K562 (cell line): ENCODE results near the gene SNW1. TPM values are rescaled to one million over a fixed set of nuclear protein-coding genes. Genes with fewer than 3 reads are reported as not detected.
"Not testable (repeated sequence)": the region's sequence is repeated elsewhere in the genome, so short reads cannot be mapped to it uniquely, and the experiment has no call there.

ENCODE experiments used
- ATAC-seq: fragments of 200-7000 bp; cut with Tn5 transposase; 3 replicates; pipeline ENCODE4 v1.9.1; 2020; ENCODE audit warnings: moderate library complexity
- BruUV-seq: library from RNA; stranded (reverse); fragments of 400-500 nt; replicated peaks from 2 replicates; lab custom pipeline; 2021; lab: Mats Ljungman, UMichigan
- CTCF ChIA-PET: fragments of 300-600 bp; formaldehyde crosslinking; extraction: SDS; loops from one replicate; lab custom pipeline; 2021; ENCODE audit warnings: low intra/inter-chr PET ratio; lab: Yijun Ruan, JAX
- POLR2A ChIA-PET: fragments of 300-600, 350-650 bp; sonication (Branson Sonifier 250); formaldehyde crosslinking; extraction: SDS; loops from one replicate; lab custom pipeline; 2021; ENCODE audit warnings: antibody characterized with exemption, inconsistent platforms; lab: Yijun Ruan, JAX
- DNase-seq, 4 experiments: peaks; one replicate each; pipeline versions ENCODE4 v3.0.0 to v3.0.0-alpha.2; 2011 to 2018; ENCODE audit warnings: low spot score in 3 of 4, mixed read lengths in 3 of 4; ENCODE audit errors: extremely low read depth in 1 of 4
- FAIRE-seq: peaks from 2 replicates; lab custom pipeline; 2011; peaks lifted over from hg19 to GRCh38; lab: Jason Lieb, UNC
- H2AFZ ChIP-seq: 2 replicates; pipeline ENCODE4 v1.6.0; 2011; ENCODE audit warnings: low read depth, low read length, control low read depth, inconsistent platforms
- H3K27ac ChIP-seq: fragments of 200-600 bp; 3 replicates; pipeline ENCODE4 v1.8.0; 2011; ENCODE audit warnings: low read depth, mild to moderate bottlenecking, control low read depth, inconsistent platforms, low read length, moderate library complexity, mixed read lengths; ENCODE audit errors: extremely low read depth
- H3K27me3 ChIP-seq, 2 experiments: fragments of 300-600 bp in 1 of 2; 2 replicates in 1 of 2; 3 replicates in 1 of 2; pipeline versions ENCODE4 v1.6.0 to v1.8.0; 2011; ENCODE audit warnings: inconsistent platforms in 2 of 2, low read length in 2 of 2, mild to moderate bottlenecking in 1 of 2, mixed read lengths in 1 of 2, moderate library complexity in 1 of 2; ENCODE audit not compliant: control insufficient read depth in 2 of 2, insufficient read depth in 2 of 2
- H3K36me3 ChIP-seq: fragments of 300-600 bp; 3 replicates; pipeline ENCODE4 v1.8.0; 2011; ENCODE audit warnings: mild to moderate bottlenecking, low read length, inconsistent platforms; ENCODE audit not compliant: control insufficient read depth, insufficient read depth
- H3K4me1 ChIP-seq, 2 experiments: fragments of 200-600 bp in 1 of 2; replicated peaks in 1 of 2; 2 replicates in 1 of 2; 3 replicates in 1 of 2; pipeline versions ENCODE4 v1.5.1 to v1.8.0; 2011; ENCODE audit warnings: inconsistent platforms in 2 of 2, low read length in 2 of 2, mild to moderate bottlenecking in 1 of 2, mixed read lengths in 1 of 2, moderate library complexity in 1 of 2; ENCODE audit not compliant: control insufficient read depth in 2 of 2, insufficient read depth in 2 of 2
- H3K4me2 ChIP-seq: 2 replicates; pipeline ENCODE4 v1.6.1; 2011; ENCODE audit warnings: low read length, control low read depth, inconsistent platforms, mixed read lengths; ENCODE audit not compliant: insufficient read depth
- H3K4me3 ChIP-seq: fragments of 200-600 bp; sonication (generic), shearing (Covaris generic); 2 replicates; pipeline ENCODE4 v1.5.1; 2016; ENCODE audit warnings: control low read depth, inconsistent platforms
- H3K79me2 ChIP-seq: fragments of 200-600 bp; 3 replicates; pipeline ENCODE4 v1.8.0; 2011; ENCODE audit warnings: low read length, inconsistent platforms; ENCODE audit not compliant: control insufficient read depth, insufficient read depth
- H3K9ac ChIP-seq, 2 experiments: 2 replicates each; pipeline versions ENCODE4 v1.6.0 to v1.6.1; 2011; ENCODE audit warnings: low read depth in 2 of 2, low read length in 2 of 2, control low read depth in 1 of 2, inconsistent platforms in 1 of 2, mild to moderate bottlenecking in 1 of 2, mixed read lengths in 1 of 2; ENCODE audit not compliant: insufficient read depth in 1 of 2
- H3K9me1 ChIP-seq: one replicate; pipeline ENCODE4 v1.6.0; 2011; ENCODE audit warnings: inconsistent platforms, mild to moderate bottlenecking, low read length, moderate library complexity; ENCODE audit not compliant: control insufficient read depth, insufficient read depth
- H3K9me3 ChIP-seq: replicated peaks from 2 replicates; pipeline ENCODE4 v1.5.1; 2011; ENCODE audit warnings: low read depth, low read length, inconsistent platforms; ENCODE audit not compliant: control insufficient read depth, insufficient read depth
- H4K20me1 ChIP-seq: replicated peaks from 2 replicates; pipeline ENCODE4 v1.6.1; 2011; ENCODE audit warnings: low read length, inconsistent platforms, mixed read lengths; ENCODE audit not compliant: control insufficient read depth, insufficient read depth
- CAMTA2 ChIP-seq: fragments of 250-450 bp; sonication (Bioruptor Pico); conservative IDR thresholded peaks from 2 replicates; pipeline ENCODE4 v1.5.1; 2022
- KAT7 ChIP-seq: sonication (generic); formaldehyde crosslinking; IDR thresholded peaks from 2 replicates; pipeline ENCODE4 v1.8.0; 2022; ENCODE audit warnings: missing genetic modification reagents, mild to moderate bottlenecking, borderline replicate concordance
- WGBS: fragments of 100-300 bp; shearing (Covaris generic); methylation state at CpG from one replicate; pipeline ENCODE4 v1.1.6; 2016; ENCODE audit warnings: low coverage, mixed read lengths; ENCODE audit not compliant: insufficient coverage; ENCODE audit errors: missing lambda C conversion rate; 5-methylcytosine and 5-hydroxymethylcytosine counted together
- in situ Hi-C: fragments of 300-500 bp; cut with MboI; formaldehyde crosslinking; loops from 4 replicates; pipeline ENCODE4 v1.15.0; 2018; ENCODE audit warnings: inconsistent platforms, mixed read lengths
- intact Hi-C: fragments of 100-400 bp; cut with micrococcal nuclease; formaldehyde crosslinking; loops from 2 replicates; pipeline ENCODE4 v1.14.2; 2022
- polyA plus RNA-seq, 8 experiments: library from polyadenylated mRNA; depleted of rRNA in 4 of 8; stranded (reverse) in 5 of 8; unstranded in 3 of 8; fragments of >200 nt; fragmentation: Nextera tagmentation in 2 of 8; fragmentation: Illumina TruSeq in 1 of 8; extraction: Ambion mirVana in 2 of 8; extraction: Trizol in 1 of 8; gene quantifications; 2 replicates each; pipeline versions ENCODE4 v1.2.1 to v1.2.3, GENCODE V29; 2011 to 2014; ENCODE audit warnings: inconsistent platforms in 1 of 8, missing spikeins in 1 of 8
- total RNA-seq, 7 experiments: library from RNA; depleted of rRNA in 6 of 7; stranded (reverse); fragments of >200 nt in 6 of 7; fragmentation: Illumina TruSeq in 2 of 7; extraction: Trizol in 2 of 7; gene quantifications; 2 replicates each; pipeline versions ENCODE4 v1.2.1 to v1.2.3, GENCODE V29; 2011 to 2021; ENCODE audit warnings: low replicate concordance in 1 of 7
- TF ChIP-seq, protein P1 (sequence below): fragments of 450-650 bp; IDR thresholded peaks from 2 replicates; pipeline ENCODE4 v1.6.1; 2018; ENCODE audit not compliant: partially characterized antibody

SNW1 gene
- total and polyA plus RNA-seq, 9 of the 15 experiments (the other 6 are each of a cell fraction or from before 2014, with no cell fraction given) = 64.4 to 143 (median 98.2) TPM

DNA sequence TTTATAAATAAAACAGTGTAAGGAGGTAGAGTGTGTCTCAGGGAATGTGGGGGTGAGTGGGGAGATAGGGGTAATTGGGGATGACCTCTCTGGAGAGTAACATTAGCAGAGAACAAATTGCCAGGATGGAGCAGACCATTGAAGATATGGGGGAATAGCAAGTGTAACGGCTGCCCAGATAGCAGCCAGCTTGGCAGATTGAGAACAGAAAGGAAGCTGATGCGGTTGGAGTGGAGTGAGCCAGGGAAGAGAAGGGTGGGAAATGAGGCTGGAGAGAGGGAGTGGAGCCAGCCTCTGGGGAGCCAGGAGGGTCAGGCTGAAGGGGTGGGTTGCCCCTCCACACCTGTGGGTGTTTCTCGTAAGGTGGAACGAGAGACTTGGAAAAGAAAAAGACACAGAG is 33.4 kb upstream of the SNW1 start:
- H3K79me2 ChIP-seq = no peaks in the 10 kb centered on the region
- H3K4me2 ChIP-seq = no peak overlapping the region
- TF ChIP-seq CAMTA2 (CRISPR knock-in tag) (no peak), KAT7 (CRISPR knock-in tag) (no peak)
- TF ChIP-seq, protein P1, sequence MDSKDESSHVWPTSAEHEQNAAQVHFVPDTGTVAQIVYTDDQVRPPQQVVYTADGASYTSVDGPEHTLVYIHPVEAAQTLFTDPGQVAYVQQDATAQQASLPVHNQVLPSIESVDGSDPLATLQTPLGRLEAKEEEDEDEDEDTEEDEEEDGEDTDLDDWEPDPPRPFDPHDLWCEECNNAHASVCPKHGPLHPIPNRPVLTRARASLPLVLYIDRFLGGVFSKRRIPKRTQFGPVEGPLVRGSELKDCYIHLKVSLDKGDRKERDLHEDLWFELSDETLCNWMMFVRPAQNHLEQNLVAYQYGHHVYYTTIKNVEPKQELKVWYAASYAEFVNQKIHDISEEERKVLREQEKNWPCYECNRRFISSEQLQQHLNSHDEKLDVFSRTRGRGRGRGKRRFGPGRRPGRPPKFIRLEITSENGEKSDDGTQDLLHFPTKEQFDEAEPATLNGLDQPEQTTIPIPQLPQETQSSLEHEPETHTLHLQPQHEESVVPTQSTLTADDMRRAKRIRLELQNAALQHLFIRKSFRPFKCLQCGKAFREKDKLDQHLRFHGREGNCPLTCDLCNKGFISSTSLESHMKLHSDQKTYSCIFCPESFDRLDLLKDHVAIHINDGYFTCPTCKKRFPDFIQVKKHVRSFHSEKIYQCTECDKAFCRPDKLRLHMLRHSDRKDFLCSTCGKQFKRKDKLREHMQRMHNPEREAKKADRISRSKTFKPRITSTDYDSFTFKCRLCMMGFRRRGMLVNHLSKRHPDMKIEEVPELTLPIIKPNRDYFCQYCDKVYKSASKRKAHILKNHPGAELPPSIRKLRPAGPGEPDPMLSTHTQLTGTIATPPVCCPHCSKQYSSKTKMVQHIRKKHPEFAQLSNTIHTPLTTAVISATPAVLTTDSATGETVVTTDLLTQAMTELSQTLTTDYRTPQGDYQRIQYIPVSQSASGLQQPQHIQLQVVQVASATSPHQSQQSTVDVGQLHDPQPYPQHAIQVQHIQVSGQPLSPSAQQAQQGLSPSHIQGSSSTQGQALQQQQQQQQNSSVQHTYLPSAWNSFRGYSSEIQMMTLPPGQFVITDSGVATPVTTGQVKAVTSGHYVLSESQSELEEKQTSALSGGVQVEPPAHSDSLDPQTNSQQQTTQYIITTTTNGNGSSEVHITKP = peak; percentile 52
- ChIA-PET CTCF (no interaction called here), POLR2A (interaction anchor here (1.1 kb wide), 1 partner anchor 8 kb away, joined by 3 read pairs; no protein-coding TSS in a partner anchor)
- DNase-seq (no peak), FAIRE-seq (no peak), ATAC-seq (no peak)
- H3K9ac ChIP-seq = no peak overlapping the region
- H3K9me1 ChIP-seq = no peaks in the 10 kb centered on the region
- no peaks in the 10 kb centered on the region for H3K27me3 ChIP-seq
- BruUV-seq = no TSS peak
- intact Hi-C loops (no loop called here), in situ Hi-C loops (no loop called here)
- no peak overlapping the region for H2AFZ ChIP-seq
- H3K4me3 ChIP-seq = no peak overlapping the region
- H3K27ac ChIP-seq = no peak overlapping the region
- H3K9me3 ChIP-seq = no peaks in the 10 kb centered on the region
- 61% methylated on average over 4 of the region's 4 CpGs for WGBS
- no peaks in the 10 kb centered on the region for H4K20me1 ChIP-seq
- no peaks in the 10 kb centered on the region for H3K36me3 ChIP-seq
- peaks cover 0 to 4% of the 10 kb centered on the region in 2 experiments; a peak in 2 of 5 replicates for H3K4me1 ChIP-seq

- H3K9me3 ChIP-seq, H2AFZ ChIP-seq, CTCF ChIA-PET, H3K36me3 ChIP-seq, H3K9me1 ChIP-seq, H4K20me1 ChIP-seq, intact Hi-C loops, DNase-seq, H3K27me3 ChIP-seq, H3K9ac ChIP-seq, POLR2A ChIA-PET, H3K4me3 ChIP-seq, H3K4me2 ChIP-seq, FAIRE-seq, ATAC-seq, H3K79me2 ChIP-seq, H3K4me1 ChIP-seq, BruUV-seq, in situ Hi-C loops, H3K27ac ChIP-seq: not testable (repeated sequence)
- WGBS = 50% methylated on average over 2 of the region's 3 CpGs
These were observed 32.3 kb upstream of the SNW1 start for GRCh38 chr14:77793255-77793654.
